Stimulated activated CD8-positive, alpha-beta memory T cell treated with anti-CD3 and anti-CD28 coated beads, Interleukin-4, amount 100 ng/mL, for 48 hours (primary cell): ENCODE measurements around the gene COL5A3.
A peak's percentile ranks its signal among the peaks of the same experiment; 100 is the strongest.
"Not testable (repeated sequence)": the region's sequence is repeated elsewhere in the genome, so short reads cannot be mapped to it uniquely, and the experiment has no call there.

Source experiments
- DNase-seq: peaks from one replicate; pipeline ENCODE4 v3.0.0-alpha.2; 2020

The COL5A3 gene

GRCh38 chr19:10010247-10010691, at the start of gene COL5A3:
Gene COL5A3, minus strand, starts transcription at chr19:10010504. Its CDS starts 119 bp downstream, at chr19:10010385.
- no peak for DNase-seq

- DNase-seq, result no peak
Observed at GRCh38 chr19:10052602-10053360, 42.5 kb upstream of the COL5A3 start.

GRCh38 chr19:10049626-10050025, 39.3 kb upstream of the COL5A3 start:
- DNase-seq, result no peak

- DNase-seq, result no peak
Observed at GRCh38 chr19:10045371-10045770, 35.1 kb upstream of the COL5A3 start.

- DNase-seq, result no peak
Observed at GRCh38 chr19:10044390-10044789, 34.1 kb upstream of the COL5A3 start.

GRCh38 chr19:10043286-10043927, 33.1 kb upstream of the COL5A3 start:
- no peak for DNase-seq

- DNase-seq, result no peak
Observed at GRCh38 chr19:10037809-10038208, 27.5 kb upstream of the COL5A3 start.

GRCh38 chr19:10037367-10037766, 27.1 kb upstream of the COL5A3 start:
- no peak for DNase-seq

GRCh38 chr19:10036601-10037071, 26.3 kb upstream of the COL5A3 start:
- DNase-seq, result no peak

- DNase-seq, result no peak
Observed at GRCh38 chr19:10033614-10034013, 23.3 kb upstream of the COL5A3 start.

GRCh38 chr19:10027158-10027997, 17.1 kb upstream of the COL5A3 start:
- peak; percentile 92 for DNase-seq

GRCh38 chr19:10026744-10027143, 16.4 kb upstream of the COL5A3 start:
- no peak for DNase-seq

- DNase-seq, result not testable (repeated sequence)
Observed at GRCh38 chr19:10023096-10023495, 12.8 kb upstream of the COL5A3 start.

- no peak for DNase-seq
Observed at GRCh38 chr19:10021863-10022262, 11.6 kb upstream of the COL5A3 start.

- DNase-seq, result no peak
Observed at GRCh38 chr19:10021446-10021845, 11.1 kb upstream of the COL5A3 start.

GRCh38 chr19:10020851-10021250, 10.5 kb upstream of the COL5A3 start:
- DNase-seq, result no peak

- no peak for DNase-seq
Observed at GRCh38 chr19:10019246-10019645, 8.9 kb upstream of the COL5A3 start.

- no peak for DNase-seq
Observed at GRCh38 chr19:10018786-10019185, 8.5 kb upstream of the COL5A3 start.

GRCh38 chr19:10018263-10018662, 8.0 kb upstream of the COL5A3 start:
- no peak for DNase-seq

- no peak for DNase-seq
Observed at GRCh38 chr19:10013834-10014618, 3.7 kb upstream of the COL5A3 start.

GRCh38 chr19:10013316-10013715, 3.0 kb upstream of the COL5A3 start, which contains the start of gene RDH8:
Gene RDH8, plus strand, starts transcription at chr19:10013483. Its CDS starts 15 bp downstream, at chr19:10013498.
- no peak for DNase-seq

GRCh38 chr19:10011974-10012373, 1.7 kb upstream of the COL5A3 start:
- no peak for DNase-seq
